ENCODE results near the gene VASN.

Gene VASN

DNA sequence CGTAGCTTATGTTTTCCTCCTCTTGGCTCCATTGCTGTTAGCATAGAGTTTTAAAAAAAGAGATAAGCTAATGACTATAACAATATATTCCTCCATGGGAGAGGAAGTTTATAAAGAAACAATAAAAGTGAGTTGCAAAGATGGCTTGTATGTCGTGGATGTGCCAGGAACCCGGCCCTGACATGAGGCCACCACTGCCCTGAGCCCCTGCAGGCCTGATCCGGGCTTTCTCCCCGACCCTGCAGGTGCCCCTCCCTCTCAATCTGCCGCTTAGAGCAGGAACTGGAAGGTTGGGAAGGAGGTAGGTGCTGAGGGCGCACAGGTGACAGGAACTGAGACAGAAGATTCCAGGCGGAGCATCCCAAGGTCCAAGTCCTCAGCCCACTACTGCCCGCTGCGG is 32.2 kb upstream of the VASN start:
- TF ChIP-seq TAF1 (IDR thresholded peaks at IDR 0.05; ENCODE audit: borderline replicate concordance, insufficient read depth, low read length): no peak
- TF ChIP-seq, protein P1, sequence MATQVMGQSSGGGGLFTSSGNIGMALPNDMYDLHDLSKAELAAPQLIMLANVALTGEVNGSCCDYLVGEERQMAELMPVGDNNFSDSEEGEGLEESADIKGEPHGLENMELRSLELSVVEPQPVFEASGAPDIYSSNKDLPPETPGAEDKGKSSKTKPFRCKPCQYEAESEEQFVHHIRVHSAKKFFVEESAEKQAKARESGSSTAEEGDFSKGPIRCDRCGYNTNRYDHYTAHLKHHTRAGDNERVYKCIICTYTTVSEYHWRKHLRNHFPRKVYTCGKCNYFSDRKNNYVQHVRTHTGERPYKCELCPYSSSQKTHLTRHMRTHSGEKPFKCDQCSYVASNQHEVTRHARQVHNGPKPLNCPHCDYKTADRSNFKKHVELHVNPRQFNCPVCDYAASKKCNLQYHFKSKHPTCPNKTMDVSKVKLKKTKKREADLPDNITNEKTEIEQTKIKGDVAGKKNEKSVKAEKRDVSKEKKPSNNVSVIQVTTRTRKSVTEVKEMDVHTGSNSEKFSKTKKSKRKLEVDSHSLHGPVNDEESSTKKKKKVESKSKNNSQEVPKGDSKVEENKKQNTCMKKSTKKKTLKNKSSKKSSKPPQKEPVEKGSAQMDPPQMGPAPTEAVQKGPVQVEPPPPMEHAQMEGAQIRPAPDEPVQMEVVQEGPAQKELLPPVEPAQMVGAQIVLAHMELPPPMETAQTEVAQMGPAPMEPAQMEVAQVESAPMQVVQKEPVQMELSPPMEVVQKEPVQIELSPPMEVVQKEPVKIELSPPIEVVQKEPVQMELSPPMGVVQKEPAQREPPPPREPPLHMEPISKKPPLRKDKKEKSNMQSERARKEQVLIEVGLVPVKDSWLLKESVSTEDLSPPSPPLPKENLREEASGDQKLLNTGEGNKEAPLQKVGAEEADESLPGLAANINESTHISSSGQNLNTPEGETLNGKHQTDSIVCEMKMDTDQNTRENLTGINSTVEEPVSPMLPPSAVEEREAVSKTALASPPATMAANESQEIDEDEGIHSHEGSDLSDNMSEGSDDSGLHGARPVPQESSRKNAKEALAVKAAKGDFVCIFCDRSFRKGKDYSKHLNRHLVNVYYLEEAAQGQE (IDR thresholded peaks at IDR 0.05; ENCODE audit: insufficient read depth in 1 of 2, low read depth in 2 of 2, low read length in 2 of 2): no peak
- no peak for TF ChIP-seq FOXP2 (optimal IDR thresholded peaks at IDR 0.05; ENCODE audit: borderline replicate concordance, extremely low read depth, extremely low read length, insufficient read depth)

DNA sequence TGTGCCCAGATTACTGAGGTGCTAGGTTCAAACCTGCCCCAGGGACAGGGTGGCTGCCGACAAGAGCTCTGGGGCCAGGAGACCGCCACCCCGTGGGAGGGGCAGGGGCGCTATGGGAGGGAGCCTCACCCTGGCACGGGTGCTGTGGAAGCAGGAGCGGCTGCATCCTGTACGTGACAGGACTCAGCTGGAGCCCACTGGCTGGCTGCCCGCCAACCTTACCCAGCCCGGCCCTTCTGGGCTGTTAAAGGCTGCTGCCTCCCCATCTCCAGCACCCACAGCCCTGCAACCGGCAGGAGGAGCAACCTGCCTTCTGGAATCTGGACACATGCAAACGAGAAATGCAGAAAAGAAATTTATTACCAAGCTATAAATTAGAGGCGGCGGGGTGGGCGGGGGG is 31.7 kb upstream of the VASN start:
- TF ChIP-seq FOXP2 (optimal IDR thresholded peaks at IDR 0.05; ENCODE audit: borderline replicate concordance, extremely low read depth, extremely low read length, insufficient read depth) (no peak), TAF1 (IDR thresholded peaks at IDR 0.05; ENCODE audit: borderline replicate concordance, insufficient read depth, low read length) (no peak), SIN3A (IDR thresholded peaks at IDR 0.05; ENCODE audit: borderline replicate concordance, insufficient read depth, low read length) (no peak), POLR2AphosphoS5 (IDR thresholded peaks at IDR 0.05; ENCODE audit: low read depth, low read length) (no peak)
- TF ChIP-seq, protein P1 (IDR thresholded peaks at IDR 0.05; ENCODE audit: insufficient read depth in 1 of 2, low read depth in 2 of 2, low read length in 2 of 2): no peak

DNA sequence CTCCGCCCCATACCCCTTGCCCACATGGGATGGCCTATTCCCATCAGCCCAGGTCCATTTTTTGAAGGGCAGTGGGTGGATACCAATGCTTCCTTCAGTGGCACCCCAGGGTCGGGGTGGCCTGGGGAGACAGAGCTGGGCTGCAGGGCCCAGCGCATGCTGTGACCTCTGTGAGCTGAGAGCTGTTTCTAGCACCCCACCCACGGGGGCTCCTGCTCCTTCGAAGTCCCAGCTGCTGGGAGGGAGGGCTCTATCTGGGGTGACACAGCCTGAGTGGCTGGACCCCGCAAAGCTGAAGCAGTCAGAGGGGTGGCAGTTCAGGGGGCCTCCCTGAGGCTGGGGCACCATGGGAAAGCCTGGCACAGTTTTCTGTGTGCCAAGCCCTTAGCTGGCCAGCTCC is 31.2 kb upstream of the VASN start:
- TF ChIP-seq POLR2AphosphoS5 (IDR thresholded peaks at IDR 0.05; ENCODE audit: low read depth, low read length) (no peak), SIN3A (IDR thresholded peaks at IDR 0.05; ENCODE audit: borderline replicate concordance, insufficient read depth, low read length) (no peak), TAF1 (IDR thresholded peaks at IDR 0.05; ENCODE audit: borderline replicate concordance, insufficient read depth, low read length) (no peak), FOXP2 (optimal IDR thresholded peaks at IDR 0.05; ENCODE audit: borderline replicate concordance, extremely low read depth, extremely low read length, insufficient read depth) (no peak)
- TF ChIP-seq, protein P1 (IDR thresholded peaks at IDR 0.05; ENCODE audit: insufficient read depth in 1 of 2, low read depth in 2 of 2, low read length in 2 of 2): no peak

DNA sequence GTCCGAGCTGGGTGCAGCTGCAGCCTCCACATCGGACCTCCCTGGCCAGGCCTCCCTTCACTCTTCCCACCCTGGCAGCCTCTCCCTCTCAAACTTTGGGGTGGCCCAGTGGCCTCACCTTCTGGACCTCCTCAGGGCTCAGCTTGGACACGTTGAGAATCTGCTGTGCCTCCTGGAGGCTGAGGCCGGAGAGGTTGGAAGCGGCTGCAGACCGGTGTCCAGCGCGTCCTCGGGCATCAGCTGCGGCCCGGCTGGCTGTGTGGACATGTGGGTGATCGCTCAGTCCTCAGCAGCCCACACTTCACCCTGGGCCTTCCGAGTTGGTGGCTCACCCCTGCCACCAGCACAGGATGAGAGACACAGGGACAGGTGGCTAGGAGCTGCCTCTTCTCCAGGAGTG is 30.4 kb upstream of the VASN start:
- TF ChIP-seq SIN3A (IDR thresholded peaks at IDR 0.05; ENCODE audit: borderline replicate concordance, insufficient read depth, low read length) (no peak), TAF1 (IDR thresholded peaks at IDR 0.05; ENCODE audit: borderline replicate concordance, insufficient read depth, low read length) (no peak), POLR2AphosphoS5 (IDR thresholded peaks at IDR 0.05; ENCODE audit: low read depth, low read length) (no peak), FOXP2 (optimal IDR thresholded peaks at IDR 0.05; ENCODE audit: borderline replicate concordance, extremely low read depth, extremely low read length, insufficient read depth) (no peak)
- TF ChIP-seq, protein P1 (IDR thresholded peaks at IDR 0.05; ENCODE audit: insufficient read depth in 1 of 2, low read depth in 2 of 2, low read length in 2 of 2): no peak

All from PFSK-1 (cell line).